ENCODE results near the gene DSCAML1.

DSCAML1 gene

GRCh38 chr11:117794135-117794534 lies 2.9 kb downstream of the DSCAML1 start:
- POLR2A ChIA-PET: no interaction called here
- no peak for DNase-seq (ENCODE audit: extremely low spot score)
- no peak for TF ChIP-seq FOXA1 (IDR thresholded peaks at IDR 0.05)
- no peak for TF ChIP-seq SP1 (IDR thresholded peaks at IDR 0.05)
- TF ChIP-seq TARDBP (IDR thresholded peaks at IDR 0.05): no peak
- TF ChIP-seq FOXK2 (IDR thresholded peaks at IDR 0.05): no peak
- no peak for TF ChIP-seq ELF4 (IDR thresholded peaks at IDR 0.05)
- TF ChIP-seq ARNT (IDR thresholded peaks at IDR 0.05): no peak
- no peak for TF ChIP-seq L3MBTL2 (conservative IDR thresholded peaks at IDR 0.05)
- no peak for TF ChIP-seq NFRKB (IDR thresholded peaks at IDR 0.05)
- no peak for TF ChIP-seq FOXM1 (IDR thresholded peaks at IDR 0.05; ENCODE audit: borderline replicate concordance)
- TF ChIP-seq HDGF (IDR thresholded peaks at IDR 0.05; ENCODE audit: borderline replicate concordance): no peak
- no peak for TF ChIP-seq CTBP1 (IDR thresholded peaks at IDR 0.05; ENCODE audit: borderline replicate concordance)
- CTCF ChIA-PET: no interaction called here

- no peak for TF ChIP-seq PKNOX1 (IDR thresholded peaks at IDR 0.05)
- no peak for TF ChIP-seq L3MBTL2 (conservative IDR thresholded peaks at IDR 0.05)
- no peak for TF ChIP-seq ELF4 (IDR thresholded peaks at IDR 0.05)
- no peak for TF ChIP-seq CTBP1 (IDR thresholded peaks at IDR 0.05; ENCODE audit: borderline replicate concordance)
- no peak for TF ChIP-seq HDGF (IDR thresholded peaks at IDR 0.05; ENCODE audit: borderline replicate concordance)
- TF ChIP-seq TARDBP (IDR thresholded peaks at IDR 0.05): no peak
- TF ChIP-seq FOXK2 (IDR thresholded peaks at IDR 0.05): no peak
- TF ChIP-seq NFRKB (IDR thresholded peaks at IDR 0.05): no peak
- TF ChIP-seq SP1 (IDR thresholded peaks at IDR 0.05): no peak
- no peak for TF ChIP-seq ARNT (IDR thresholded peaks at IDR 0.05)
- TF ChIP-seq FOXA1 (IDR thresholded peaks at IDR 0.05): no peak
- no peak for TF ChIP-seq BHLHE40 (IDR thresholded peaks at IDR 0.05; ENCODE audit: borderline replicate concordance)
- no peak for TF ChIP-seq SUZ12 (IDR thresholded peaks at IDR 0.05)
- no peak for TF ChIP-seq ZNF384 (IDR thresholded peaks at IDR 0.05)
- no peak for TF ChIP-seq LEF1 (IDR thresholded peaks at IDR 0.05; ENCODE audit: borderline replicate concordance)
- CTCF ChIA-PET: no interaction called here
- DNase-seq (ENCODE audit: extremely low spot score): no peak
- POLR2A ChIA-PET: interaction anchor here (1.7 kb wide), 1 partner anchor 15 kb away, joined by 4 read pairs; no protein-coding TSS in a partner anchor
Measured at GRCh38 chr11:117793583-117793982, 3.4 kb downstream of the DSCAML1 start.

- TF ChIP-seq PKNOX1 (IDR thresholded peaks at IDR 0.05): no peak
- DNase-seq (ENCODE audit: extremely low spot score): no peak
- CTCF ChIA-PET: no interaction called here
- POLR2A ChIA-PET: interaction anchor here (1.7 kb wide), 1 partner anchor 14 kb away, joined by 4 read pairs; no protein-coding TSS in a partner anchor
Measured at GRCh38 chr11:117792992-117793391, 4.0 kb downstream of the DSCAML1 start.

GRCh38 chr11:117792241-117792640 lies 4.8 kb downstream of the DSCAML1 start:
- TF ChIP-seq SUZ12 (IDR thresholded peaks at IDR 0.05) (no peak), HDGF (IDR thresholded peaks at IDR 0.05; ENCODE audit: borderline replicate concordance) (no peak), TARDBP (IDR thresholded peaks at IDR 0.05) (no peak), NFRKB (IDR thresholded peaks at IDR 0.05) (no peak)
- CTCF ChIA-PET: no interaction called here
- no peak for DNase-seq (ENCODE audit: extremely low spot score)
- POLR2A ChIA-PET: interaction anchor here (1.7 kb wide), 1 partner anchor 14 kb away, joined by 4 read pairs; no protein-coding TSS in a partner anchor

GRCh38 chr11:117790279-117790678 lies 6.7 kb downstream of the DSCAML1 start:
- TF ChIP-seq L3MBTL2 (conservative IDR thresholded peaks at IDR 0.05) (no peak), CTBP1 (IDR thresholded peaks at IDR 0.05; ENCODE audit: borderline replicate concordance) (no peak), FOXA1 (IDR thresholded peaks at IDR 0.05) (no peak), SP1 (IDR thresholded peaks at IDR 0.05) (no peak), ZNF384 (IDR thresholded peaks at IDR 0.05) (no peak), FOXK2 (IDR thresholded peaks at IDR 0.05) (no peak), TARDBP (IDR thresholded peaks at IDR 0.05) (no peak), ELF4 (IDR thresholded peaks at IDR 0.05) (no peak), NFRKB (IDR thresholded peaks at IDR 0.05) (no peak), PKNOX1 (IDR thresholded peaks at IDR 0.05) (no peak), ARNT (IDR thresholded peaks at IDR 0.05) (no peak), FOXM1 (IDR thresholded peaks at IDR 0.05; ENCODE audit: borderline replicate concordance) (no peak)
- ChIA-PET CTCF (interaction anchor here (1.5 kb wide), 1 partner anchor 17 kb away, joined by 5 read pairs; no protein-coding TSS in a partner anchor), POLR2A (no interaction called here)
- no peak for DNase-seq (ENCODE audit: extremely low spot score)

- no peak for DNase-seq (ENCODE audit: extremely low spot score)
- POLR2A ChIA-PET: no interaction called here
- TF ChIP-seq L3MBTL2 (conservative IDR thresholded peaks at IDR 0.05) (no peak), SP1 (IDR thresholded peaks at IDR 0.05) (no peak), HDGF (IDR thresholded peaks at IDR 0.05; ENCODE audit: borderline replicate concordance) (no peak), PKNOX1 (IDR thresholded peaks at IDR 0.05) (no peak), ELF4 (IDR thresholded peaks at IDR 0.05) (no peak), TARDBP (IDR thresholded peaks at IDR 0.05) (no peak)
- CTCF ChIA-PET: interaction anchor here (1.5 kb wide), 1 partner anchor 18 kb away, joined by 5 read pairs; no protein-coding TSS in a partner anchor
Measured at GRCh38 chr11:117789241-117789640, 7.8 kb downstream of the DSCAML1 start.
